OCI-LY3 (cell line): ENCODE results near the gene ERVFRD-1.

Experiments
- H2AFZ ChIP-seq: fragments of 200-600, 300-600 bp; shearing (Covaris generic); 2 replicates; pipeline ENCODE4 v1.6.0; 2014; ENCODE audit warnings: antibody characterized with exemption, low read depth, low read length
- H3K27ac ChIP-seq: fragments of 200-600, 300-600 bp; sonication (generic); 2 replicates; pipeline ENCODE4 v1.5.1; 2014; ENCODE audit warnings: mild to moderate bottlenecking, low read length, moderate library complexity, mixed read lengths
- H3K27me3 ChIP-seq: fragments of 200-600, 300-600 bp; sonication (generic); 2 replicates; pipeline ENCODE4 v1.6.1; 2014; ENCODE audit warnings: low read depth, low read length, mixed read lengths
- H3K36me3 ChIP-seq: fragments of 200-600, 300-600 bp; sonication (generic); replicated peaks from 2 replicates; pipeline ENCODE3; 2014; ENCODE audit warnings: low read depth, low read length, mixed read lengths
- H3K4me1 ChIP-seq: fragments of 300-600, 200-600 bp; sonication (generic); 2 replicates; pipeline ENCODE4 v1.6.1; 2014; ENCODE audit warnings: low read length, mixed read lengths
- H3K4me2 ChIP-seq: fragments of 200-600, 300-600 bp; sonication (generic); 2 replicates; pipeline ENCODE4 v1.6.1; 2014; ENCODE audit warnings: low read length, mixed read lengths
- H3K4me3 ChIP-seq: fragments of 300-600, 200-600 bp; sonication (generic); 2 replicates; pipeline ENCODE4 v1.5.1; 2014; ENCODE audit warnings: antibody characterized with exemption, mild to moderate bottlenecking, low read length, moderate library complexity
- H3K79me2 ChIP-seq: fragments of 300-600, 200-600 bp; shearing (Covaris generic); 2 replicates; pipeline ENCODE4 v1.6.1; 2014; ENCODE audit warnings: mild to moderate bottlenecking, low read length, mixed read lengths
- H3K9ac ChIP-seq: fragments of 300-600, 200-600 bp; shearing (Covaris generic); 2 replicates; pipeline ENCODE4 v1.6.0; 2014; ENCODE audit warnings: mild to moderate bottlenecking, low read length, moderate library complexity
- H3K9me3 ChIP-seq: fragments of 200-600, 300-600 bp; shearing (Covaris generic); 2 replicates; pipeline ENCODE4 v1.6.1; 2014; ENCODE audit warnings: low read length, mixed read lengths; ENCODE audit not compliant: insufficient read depth
- H4K20me1 ChIP-seq: fragments of 200-600, 300-600 bp; sonication (generic); 2 replicates; pipeline ENCODE4 v1.6.1; 2016; ENCODE audit warnings: low read length, mixed read lengths; ENCODE audit not compliant: insufficient read depth
- EZH2phosphoT487 ChIP-seq: fragments of 200-600 bp; shearing (Covaris generic); IDR thresholded peaks from 2 replicates; pipeline ENCODE4 v1.6.1; 2018; ENCODE audit warnings: antibody characterized with exemption, mixed run types, low read depth
- TF ChIP-seq, protein P1 (sequence below): fragments of 200-600, 300-600 bp; sonication (generic); IDR thresholded peaks from 2 replicates; pipeline ENCODE4 v1.5.1; 2014; ENCODE audit warnings: antibody characterized with exemption, low read length, low read depth

The ERVFRD-1 gene

DNA sequence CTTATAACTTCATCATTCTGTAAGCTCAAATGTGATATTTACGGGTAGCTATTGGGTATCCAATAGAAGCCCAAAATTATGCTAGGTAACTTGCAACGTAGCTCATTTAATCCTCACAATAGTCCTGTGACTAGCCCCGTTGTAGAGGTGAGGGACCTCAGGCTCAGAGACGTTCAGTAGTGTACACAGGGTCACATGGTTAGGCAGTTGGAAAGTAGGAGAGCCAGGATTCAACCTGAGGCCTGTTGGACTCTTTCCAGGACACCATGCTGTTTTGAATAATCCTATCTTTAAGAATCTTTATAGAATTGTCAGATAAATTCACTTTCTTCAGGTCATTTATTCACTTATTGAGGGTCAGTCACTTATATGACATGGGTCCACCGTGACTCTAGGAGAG, 58.2 kb downstream of the ERVFRD-1 start:
- Histone ChIP-seq H3K27ac (no peak overlapping the region), H2AFZ (no peak overlapping the region)

More for the DNA sequence above, 58.2 kb downstream of the ERVFRD-1 start:
- H3K36me3 ChIP-seq = no peaks in the 10 kb centered on the region
- no peak for TF ChIP-seq EZH2phosphoT487
- TF ChIP-seq, protein P1, sequence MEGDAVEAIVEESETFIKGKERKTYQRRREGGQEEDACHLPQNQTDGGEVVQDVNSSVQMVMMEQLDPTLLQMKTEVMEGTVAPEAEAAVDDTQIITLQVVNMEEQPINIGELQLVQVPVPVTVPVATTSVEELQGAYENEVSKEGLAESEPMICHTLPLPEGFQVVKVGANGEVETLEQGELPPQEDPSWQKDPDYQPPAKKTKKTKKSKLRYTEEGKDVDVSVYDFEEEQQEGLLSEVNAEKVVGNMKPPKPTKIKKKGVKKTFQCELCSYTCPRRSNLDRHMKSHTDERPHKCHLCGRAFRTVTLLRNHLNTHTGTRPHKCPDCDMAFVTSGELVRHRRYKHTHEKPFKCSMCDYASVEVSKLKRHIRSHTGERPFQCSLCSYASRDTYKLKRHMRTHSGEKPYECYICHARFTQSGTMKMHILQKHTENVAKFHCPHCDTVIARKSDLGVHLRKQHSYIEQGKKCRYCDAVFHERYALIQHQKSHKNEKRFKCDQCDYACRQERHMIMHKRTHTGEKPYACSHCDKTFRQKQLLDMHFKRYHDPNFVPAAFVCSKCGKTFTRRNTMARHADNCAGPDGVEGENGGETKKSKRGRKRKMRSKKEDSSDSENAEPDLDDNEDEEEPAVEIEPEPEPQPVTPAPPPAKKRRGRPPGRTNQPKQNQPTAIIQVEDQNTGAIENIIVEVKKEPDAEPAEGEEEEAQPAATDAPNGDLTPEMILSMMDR = no peak
- H3K9me3 ChIP-seq = no peaks in the 10 kb centered on the region
- no peak overlapping the region for H3K9ac ChIP-seq
- no peak overlapping the region for H3K4me3 ChIP-seq
- no peak overlapping the region for H3K4me2 ChIP-seq
- no peaks in the 10 kb centered on the region for H3K79me2 ChIP-seq
- H4K20me1 ChIP-seq = no peaks in the 10 kb centered on the region
- H3K4me1 ChIP-seq = no peaks in the 10 kb centered on the region
- no peaks in the 10 kb centered on the region; the same call in 1 of the 2 replicates for H3K27me3 ChIP-seq
